Mucosa of descending colon (tissue), 3 donors: ENCODE measurements around the gene CYLD. TPM values are rescaled to one million over a fixed set of nuclear protein-coding genes. Genes with fewer than 3 reads are reported as not detected.

ENCODE experiments used
- ATAC-seq: fragments of 200-7000 bp; cut with Tn5 transposase; one replicate; pipeline ENCODE4 v1.9.1; 2020; ENCODE audit warnings: mild to moderate bottlenecking, moderate library complexity
- DNase-seq, 3 donors: peaks; one replicate each; pipeline ENCODE4 v3.0.0-alpha.2; 2020
- H3K36me3 ChIP-seq: fragments of 200-600 bp; one replicate; pipeline ENCODE4 v1.8.0; 2021; ENCODE audit warnings: low read depth, mild to moderate bottlenecking
- H3K4me1 ChIP-seq: fragments of 200-600 bp; one replicate; pipeline ENCODE4 v1.8.0; 2021; ENCODE audit warnings: low read depth, mild to moderate bottlenecking
- H3K4me3 ChIP-seq: fragments of 200-600 bp; one replicate; pipeline ENCODE4 v1.8.0; 2021; ENCODE audit warnings: mild to moderate bottlenecking
- H3K9me3 ChIP-seq: fragments of 200-600 bp; one replicate; pipeline ENCODE4 v1.8.0; 2021; ENCODE audit warnings: mild to moderate bottlenecking
- CTCF ChIP-seq: fragments of 200-600 bp; IDR thresholded peaks from one replicate; pipeline ENCODE4 v1.8.0; 2022; ENCODE audit warnings: antibody characterized with exemption, mild to moderate bottlenecking
- intact Hi-C, 2 donors: fragments of 100-400 bp; cut with DNase I in 1 of 2; cut with micrococcal nuclease in 1 of 2; formaldehyde crosslinking; loops; one replicate each; pipeline versions ENCODE4 v1.11.0 to v1.11.1; 2022; cut with DNase I, micrococcal nuclease
- total RNA-seq, 3 donors: library from RNA; stranded (reverse); fragmentation: NEBNext Ultra II Directional in 2 of 3; extraction: Animal tissue kit (Norgen Biotek cat#: 25700) in 2 of 3; gene quantifications; one replicate each; pipeline versions ENCODE4 v1.2.1 to v1.2.4, GENCODE V29; 2021 to 2023
- donor health status: DM: no; HTN: no; CAD: no; lungs with moderate emphysema.
- donor health status: DM: no; HTN: no; CAD: no.
- donor health status: DM: no; HTN: yes; CAD: no.

CYLD gene
- total RNA-seq, 3 donors from 2014 or later = 24.7 to 44.4 (median 35.5) TPM

DNA sequence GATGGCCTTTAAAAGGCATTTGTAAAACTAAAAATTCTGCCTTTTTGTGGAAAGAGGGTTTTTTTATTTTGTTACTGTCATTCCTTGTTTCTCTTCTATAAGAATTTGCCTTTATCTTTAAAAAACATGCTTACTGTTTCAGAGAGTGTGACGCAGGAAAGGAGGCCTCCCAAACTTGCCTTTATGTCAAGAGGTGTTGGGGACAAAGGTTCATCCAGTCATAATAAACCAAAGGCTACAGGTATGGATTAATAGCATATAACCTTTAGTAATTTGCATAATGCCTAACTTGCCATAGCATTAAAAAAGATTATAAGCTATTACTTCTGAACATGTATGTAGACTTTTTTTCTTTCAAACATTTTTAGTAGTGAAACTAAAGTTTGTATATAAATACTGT, 34.2 kb downstream of the CYLD start:
- H3K36me3 ChIP-seq = no peaks in the 10 kb centered on the region
- H3K4me1 ChIP-seq = no peaks in the 10 kb centered on the region
- intact Hi-C loops = no loop called here
- peak; percentile 86 for ATAC-seq
- no peak overlapping the region for H3K4me3 ChIP-seq
- H3K9me3 ChIP-seq = no peaks in the 10 kb centered on the region
- peak in 1 of 3 donors; percentile 12 for DNase-seq
- no peak for TF ChIP-seq CTCF

DNA sequence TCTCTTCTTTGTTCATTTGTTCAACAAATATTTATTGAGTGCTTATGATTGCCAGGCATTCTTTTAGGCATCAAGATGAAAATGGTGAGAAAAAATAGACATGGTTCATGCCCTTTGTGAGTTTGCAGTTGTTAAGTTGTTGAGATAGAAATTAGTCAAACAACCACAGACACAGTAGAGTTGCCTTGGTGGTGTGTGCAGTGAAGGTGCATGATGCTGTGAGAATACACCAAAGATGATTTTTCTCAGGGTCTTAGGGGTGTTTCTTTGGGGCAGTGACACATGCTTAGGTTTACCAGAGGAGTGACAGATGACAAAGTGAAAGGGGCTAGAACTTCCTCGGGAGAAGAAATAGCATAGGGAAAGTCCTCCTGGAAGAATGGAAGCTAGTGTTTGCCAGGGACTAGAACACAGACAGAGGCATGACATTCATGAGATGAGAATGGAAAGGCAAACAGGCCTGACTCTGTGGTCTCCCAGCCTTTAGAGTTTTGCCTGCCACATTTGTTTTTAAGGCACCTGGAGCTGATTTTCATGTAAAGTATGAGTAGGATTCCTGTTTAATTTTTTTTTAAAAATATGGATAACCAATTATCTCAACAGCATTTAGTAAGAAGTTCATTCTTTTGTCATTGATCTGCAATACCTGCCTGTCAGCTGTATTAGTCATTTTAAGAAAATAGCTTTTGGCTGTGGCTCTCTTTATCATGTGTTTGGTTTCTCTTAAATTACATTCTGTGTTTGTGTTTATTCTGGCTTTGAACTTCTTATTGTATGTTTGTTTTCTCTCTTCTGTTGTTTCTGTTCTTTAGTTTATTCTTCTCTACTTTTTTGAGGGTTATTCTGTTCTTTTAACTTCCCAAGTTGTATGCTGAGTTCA, 36.6 kb downstream of the CYLD start:
- DNase-seq (no peak), ATAC-seq (no peak)
- no peak for TF ChIP-seq CTCF
- no peaks in the 10 kb centered on the region for H3K36me3 ChIP-seq
- intact Hi-C loops = no loop called here
- no peaks in the 10 kb centered on the region for H3K4me1 ChIP-seq
- no peaks in the 10 kb centered on the region for H3K9me3 ChIP-seq
- no peak overlapping the region for H3K4me3 ChIP-seq

- Histone ChIP-seq H3K4me3 (no peak overlapping the region), H3K36me3 (no peaks in the 10 kb centered on the region), H3K9me3 (no peaks in the 10 kb centered on the region), H3K4me1 (no peaks in the 10 kb centered on the region)
- ATAC-seq (peak; percentile 20), DNase-seq (no peak)
- intact Hi-C loops = no loop called here
- TF ChIP-seq CTCF = no peak
Measured at GRCh38 chr16:50781043-50781442, 39.2 kb downstream of the CYLD start.

DNA sequence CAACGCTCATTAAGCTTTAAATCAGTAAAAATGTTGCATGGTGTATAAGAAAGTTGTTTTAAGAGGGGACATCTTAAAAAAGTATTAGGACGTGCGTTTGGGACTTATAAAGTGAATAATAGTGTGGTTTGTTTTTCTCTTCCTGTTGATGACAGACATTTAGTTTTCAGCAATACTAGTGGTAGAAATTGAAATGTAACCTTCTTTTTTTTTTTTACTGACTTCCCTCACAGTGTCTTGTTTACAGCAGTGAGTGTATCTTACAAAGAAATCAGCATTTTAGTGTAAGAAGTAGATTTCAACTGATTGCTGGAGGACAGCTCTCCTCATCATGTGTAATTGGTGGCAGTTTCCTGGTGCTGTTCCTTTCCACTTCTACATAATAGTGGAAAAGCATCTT, 39.6 kb downstream of the CYLD start:
- H3K36me3 ChIP-seq = no peaks in the 10 kb centered on the region
- H3K9me3 ChIP-seq = no peaks in the 10 kb centered on the region
- DNase-seq = no peak
- no peak for ATAC-seq
- H3K4me3 ChIP-seq = no peak overlapping the region
- intact Hi-C loops = no loop called here
- no peaks in the 10 kb centered on the region for H3K4me1 ChIP-seq
- TF ChIP-seq CTCF = no peak

GRCh38 chr16:50789757-50790156, 47.9 kb downstream of the CYLD start:
- intact Hi-C loops = no loop called here
- Histone ChIP-seq H3K36me3 (no peaks in the 10 kb centered on the region), H3K4me3 (no peak overlapping the region), H3K4me1 (no peaks in the 10 kb centered on the region), H3K9me3 (no peaks in the 10 kb centered on the region)
- DNase-seq = no peak
- no peak for TF ChIP-seq CTCF
- ATAC-seq = no peak
